Immature natural killer cell (primary cell): ENCODE results near the gene EIF3D. TPM values are rescaled to one million over a fixed set of nuclear protein-coding genes. Genes with fewer than 3 reads are reported as not detected.
A peak's percentile ranks its signal among the peaks of the same experiment; 100 is the strongest.

Source experiments
- DNase-seq, 3 donors: peaks; one replicate each; pipeline ENCODE4 v3.0.0; 2022; ENCODE audit warnings: mixed read lengths in 1 of 3
- H3K27ac Mint-ChIP-seq, 6 donors: one replicate each; pipeline ENCODE4 v1.8.0; 2020; ENCODE audit warnings: mixed read lengths in 6 of 6, mild to moderate bottlenecking in 5 of 6, inconsistent platforms in 4 of 6, moderate library complexity in 3 of 6
- H3K27me3 Mint-ChIP-seq, 3 donors: one replicate each; pipeline ENCODE4 v1.8.0; 2020 to 2021; ENCODE audit warnings: low read depth in 3 of 3, mild to moderate bottlenecking in 3 of 3, mixed read lengths in 3 of 3, moderate library complexity in 3 of 3, inconsistent platforms in 1 of 3
- H3K36me3 Mint-ChIP-seq, 3 donors: one replicate each; pipeline ENCODE4 v1.8.0; 2020; ENCODE audit warnings: mixed read lengths in 3 of 3, inconsistent platforms in 2 of 3, mild to moderate bottlenecking in 2 of 3
- H3K4me1 Mint-ChIP-seq, 2 donors: one replicate each; pipeline ENCODE4 v1.8.0; 2020; ENCODE audit warnings: inconsistent platforms in 2 of 2, mild to moderate bottlenecking in 2 of 2, mixed read lengths in 2 of 2, moderate library complexity in 1 of 2
- H3K4me3 Mint-ChIP-seq, 5 donors: one replicate each; pipeline ENCODE4 v1.8.0; 2020; ENCODE audit warnings: mild to moderate bottlenecking in 5 of 5, mixed read lengths in 5 of 5, inconsistent platforms in 3 of 5, moderate library complexity in 3 of 5
- H3K9me3 Mint-ChIP-seq, 6 donors: one replicate each; pipeline ENCODE4 v1.8.0; 2020; ENCODE audit warnings: mild to moderate bottlenecking in 6 of 6, mixed read lengths in 6 of 6, inconsistent platforms in 4 of 6, moderate library complexity in 3 of 6
- polyA plus RNA-seq, 3 donors: library from polyadenylated mRNA; unstranded; fragments of 300-500 nt; fragmentation: Illumina TruSeq; gene quantifications; one replicate each; pipeline ENCODE4 v1.2.3, GENCODE V29; 2021

Gene EIF3D
- polyA plus RNA-seq, 3 donors from 2014 or later, result 95.1 to 155 (median 124) TPM

DNA sequence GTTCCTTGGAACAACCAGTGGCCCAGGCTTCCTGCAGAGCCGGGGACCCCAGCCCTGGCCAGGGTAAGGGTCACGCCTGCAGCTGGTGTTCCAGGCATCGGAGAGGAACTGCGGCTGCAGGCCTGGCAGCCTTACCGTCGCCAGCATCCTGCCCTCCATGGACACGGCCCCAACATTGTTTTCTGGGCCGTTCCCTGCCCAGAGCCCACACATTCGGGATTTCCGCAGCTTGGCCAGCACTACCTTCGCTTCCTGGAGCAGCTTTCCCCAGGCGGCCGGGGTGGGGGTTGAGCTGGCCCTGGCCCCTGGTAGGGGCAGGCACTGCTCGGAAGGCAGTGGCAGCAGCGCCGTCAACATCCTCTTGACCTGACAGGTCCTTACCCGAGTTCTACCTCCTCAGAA lies 65.2 kb downstream of the EIF3D start:
- Mint-ChIP-seq H3K4me3 (no peak overlapping the region), H3K9me3 (no peaks in the 10 kb centered on the region), H3K27me3 (peaks cover 0 to 4% (median 0%) of the 10 kb centered on the region in 3 donors)

GRCh38 chr22:36461665-36462649 lies 67.0 kb downstream of the EIF3D start:
- DNase-seq, result no peak
- H3K4me1 Mint-ChIP-seq, result peaks cover 3 to 4% of the 10 kb centered on the region in 2 donors
- no peak overlapping the region for H3K4me3 Mint-ChIP-seq
- no peaks in the 10 kb centered on the region for H3K9me3 Mint-ChIP-seq
- peaks cover 0 to 4% (median 0%) of the 10 kb centered on the region in 3 donors for H3K27me3 Mint-ChIP-seq
- H3K27ac Mint-ChIP-seq, result peak overlapping the region in 1 of 6 donors; percentile 28
- peaks cover 0 to 2% (median 0%) of the 10 kb centered on the region in 3 donors for H3K36me3 Mint-ChIP-seq

More for the DNA sequence above, 65.2 kb downstream of the EIF3D start:
- Mint-ChIP-seq H3K36me3 (peaks cover 0 to 2% (median 0%) of the 10 kb centered on the region in 3 donors), H3K4me1 (peaks cover 7 to 8% of the 10 kb centered on the region in 2 donors), H3K27ac (no peak overlapping the region)
- no peak for DNase-seq

Other genes with a start within 250 kb of the EIF3D start
- 100 to 1,000 TPM in 1 of 3 donors, 10 to 100 TPM in 1, 1 to 10 TPM in 1; 8.7 to 355 (median 40.2) TPM for gene MYH9, start 141.2 kb downstream of the EIF3D start, polyA plus RNA-seq
- gene TXN2, start 47.5 kb downstream of the EIF3D start, polyA plus RNA-seq, result 100 to 1,000 TPM; 134 to 239 (median 178) TPM
- gene FOXRED2, start 22.1 kb downstream of the EIF3D start, polyA plus RNA-seq, result 1 to 10 TPM in 1 of 3 donors, under 1 TPM in 1, not detected in 1; 0.38 to 2.8 TPM
- gene CACNG2, start 174.6 kb upstream of the EIF3D start, polyA plus RNA-seq, result not detected
- gene IFT27, start 247.0 kb upstream of the EIF3D start, polyA plus RNA-seq, result 10 to 100 TPM; 11.5 to 18.1 (median 13.0) TPM